CD4-positive, alpha-beta T cell treated with Interleukin-10 for 1 hour (primary cell): Measurements from ENCODE around the gene CERKL.
"Not testable (repeated sequence)": the region's sequence is repeated elsewhere in the genome, so short reads cannot be mapped to it uniquely, and the experiment has no call there.

Experiments used
- DNase-seq: peaks from one replicate; pipeline ENCODE4 v3.0.0-alpha.2; 2020

CERKL gene

GRCh38 chr2:181656450-181657291 is at the start of gene CERKL:
CERKL (minus strand) TSS chr2:181657105; CDS start chr2:181657006, 99 bp downstream.
- DNase-seq = peak; percentile 1

- not testable (repeated sequence) for DNase-seq
Observed at GRCh38 chr2:181702519-181702918, 45.6 kb upstream of the CERKL start.

- no peak for DNase-seq
Observed at GRCh38 chr2:181698223-181698622, 41.3 kb upstream of the CERKL start.

- no peak for DNase-seq
Observed at GRCh38 chr2:181697571-181697970, 40.7 kb upstream of the CERKL start.

- DNase-seq = no peak
Observed at GRCh38 chr2:181697126-181697525, 40.2 kb upstream of the CERKL start.

- no peak for DNase-seq
Observed at GRCh38 chr2:181694271-181694670, 37.4 kb upstream of the CERKL start.

- DNase-seq = no peak
Observed at GRCh38 chr2:181690860-181691259, 34.0 kb upstream of the CERKL start.

GRCh38 chr2:181686576-181687185 is 29.8 kb upstream of the CERKL start:
- no peak for DNase-seq

- DNase-seq = no peak
Observed at GRCh38 chr2:181685150-181685688, 28.3 kb upstream of the CERKL start.

GRCh38 chr2:181684454-181685149 is 27.7 kb upstream of the CERKL start:
- no peak for DNase-seq

- no peak for DNase-seq
Observed at GRCh38 chr2:181683518-181684453, 26.9 kb upstream of the CERKL start.

- no peak for DNase-seq
Observed at GRCh38 chr2:181682795-181683517, 26.1 kb upstream of the CERKL start.

GRCh38 chr2:181682026-181682789 is 25.3 kb upstream of the CERKL start:
- DNase-seq = no peak

- DNase-seq = no peak
Observed at GRCh38 chr2:181680937-181681811, 24.3 kb upstream of the CERKL start.

- DNase-seq = no peak
Observed at GRCh38 chr2:181680055-181680936, 23.4 kb upstream of the CERKL start, which contains the start of gene NEUROD1. NEUROD1 (minus strand) TSS chr2:181680517; CDS start chr2:181678860, 1,657 bp downstream.

- no peak for DNase-seq
Observed at GRCh38 chr2:181679544-181679979, 22.7 kb upstream of the CERKL start.

- no peak for DNase-seq
Observed at GRCh38 chr2:181678861-181679543, 22.1 kb upstream of the CERKL start.
